GM13977 (cell line): Measurements from ENCODE around the gene NMNAT2.

Experiments
- DNase-seq: peaks from one replicate; pipeline ENCODE4 v3.0.0; 2012; ENCODE audit warnings: low spot score
- CTCF ChIP-seq: IDR thresholded peaks from 2 replicates; pipeline ENCODE4 v1.5.1; 2012; ENCODE audit warnings: mild to moderate bottlenecking, control low read depth; ENCODE audit not compliant: insufficient read depth; ENCODE audit errors: extremely low read depth, missing control alignments
- in situ Hi-C: fragments of 300-500 bp; cut with MboI; formaldehyde crosslinking; loops from one replicate; pipeline ENCODE4 v1.12.0; 2022; ENCODE audit warnings: low sequenced_read_pairs, low pct_unique_long_range_greater_than_20kb, mixed read lengths, inconsistent platforms; ENCODE audit not compliant: unreplicated experiment

NMNAT2 gene

GRCh38 chr1:183282101-183282855 lies 135.9 kb downstream of the NMNAT2 start:
- in situ Hi-C loops: no loop called here
- DNase-seq: no peak
- no peak for TF ChIP-seq CTCF

- in situ Hi-C loops: no loop called here
Measured at GRCh38 chr1:183281553-183282091, 136.6 kb downstream of the NMNAT2 start.

GRCh38 chr1:183281039-183281438 lies 137.1 kb downstream of the NMNAT2 start:
- in situ Hi-C loops: no loop called here
- TF ChIP-seq CTCF: peak; percentile 7
- no peak for DNase-seq

More at GRCh38 chr1:183281553-183282091, 136.6 kb downstream of the NMNAT2 start:
- DNase-seq: peak; percentile 76
- TF ChIP-seq CTCF: peak; percentile 88

GRCh38 chr1:183279835-183280234 lies 138.3 kb downstream of the NMNAT2 start:
- DNase-seq: no peak
- no peak for TF ChIP-seq CTCF
- in situ Hi-C loops: no loop called here

GRCh38 chr1:183278739-183279591 lies 139.2 kb downstream of the NMNAT2 start:
- in situ Hi-C loops: no loop called here
- DNase-seq: no peak
- no peak for TF ChIP-seq CTCF

GRCh38 chr1:183277821-183278738 lies 140.1 kb downstream of the NMNAT2 start:
- DNase-seq: no peak
- in situ Hi-C loops: no loop called here
- TF ChIP-seq CTCF: no peak
